Measurements from ENCODE around the gene PDCD7.

Gene PDCD7

DNA sequence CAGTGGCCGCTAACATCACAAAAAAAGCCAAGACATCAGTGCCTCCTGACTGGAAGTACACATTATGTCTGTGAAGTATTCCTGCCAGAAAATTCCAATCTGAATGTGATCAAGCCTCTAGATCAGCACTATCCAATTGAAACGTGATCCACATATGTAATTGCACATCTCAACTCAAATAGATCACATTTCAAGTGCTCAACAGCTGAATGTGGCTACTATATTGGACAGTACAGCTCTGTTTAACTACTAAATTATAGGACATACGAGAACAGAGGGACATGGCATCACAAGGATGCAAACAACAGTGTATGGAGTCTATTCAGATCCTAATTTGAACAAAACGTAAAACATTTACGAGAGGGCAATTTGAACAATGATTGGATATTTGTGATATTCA lies 18.1 kb downstream of the PDCD7 start:
- no peak overlapping the region for H3K4me3 ChIP-seq (ENCODE audit: low read depth, low read length)
- TF ChIP-seq, protein P1, sequence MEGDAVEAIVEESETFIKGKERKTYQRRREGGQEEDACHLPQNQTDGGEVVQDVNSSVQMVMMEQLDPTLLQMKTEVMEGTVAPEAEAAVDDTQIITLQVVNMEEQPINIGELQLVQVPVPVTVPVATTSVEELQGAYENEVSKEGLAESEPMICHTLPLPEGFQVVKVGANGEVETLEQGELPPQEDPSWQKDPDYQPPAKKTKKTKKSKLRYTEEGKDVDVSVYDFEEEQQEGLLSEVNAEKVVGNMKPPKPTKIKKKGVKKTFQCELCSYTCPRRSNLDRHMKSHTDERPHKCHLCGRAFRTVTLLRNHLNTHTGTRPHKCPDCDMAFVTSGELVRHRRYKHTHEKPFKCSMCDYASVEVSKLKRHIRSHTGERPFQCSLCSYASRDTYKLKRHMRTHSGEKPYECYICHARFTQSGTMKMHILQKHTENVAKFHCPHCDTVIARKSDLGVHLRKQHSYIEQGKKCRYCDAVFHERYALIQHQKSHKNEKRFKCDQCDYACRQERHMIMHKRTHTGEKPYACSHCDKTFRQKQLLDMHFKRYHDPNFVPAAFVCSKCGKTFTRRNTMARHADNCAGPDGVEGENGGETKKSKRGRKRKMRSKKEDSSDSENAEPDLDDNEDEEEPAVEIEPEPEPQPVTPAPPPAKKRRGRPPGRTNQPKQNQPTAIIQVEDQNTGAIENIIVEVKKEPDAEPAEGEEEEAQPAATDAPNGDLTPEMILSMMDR (IDR thresholded peaks at IDR 0.05; ENCODE audit: low read depth, low read length), result no peak

- H3K4me3 ChIP-seq (ENCODE audit: low read depth, low read length), result no peak within 1 kb of the TSS
- TF ChIP-seq, protein P1 (IDR thresholded peaks at IDR 0.05; ENCODE audit: low read depth, low read length), result no peak
These were observed 18.5 kb downstream of the PDCD7 start, which contains the start of gene UBAP1L for GRCh38 chr15:65115086-65115485. Gene UBAP1L (minus strand): TSS chr15:65115200. CDS start chr15:65106215, 8,985 bp downstream.

DNA sequence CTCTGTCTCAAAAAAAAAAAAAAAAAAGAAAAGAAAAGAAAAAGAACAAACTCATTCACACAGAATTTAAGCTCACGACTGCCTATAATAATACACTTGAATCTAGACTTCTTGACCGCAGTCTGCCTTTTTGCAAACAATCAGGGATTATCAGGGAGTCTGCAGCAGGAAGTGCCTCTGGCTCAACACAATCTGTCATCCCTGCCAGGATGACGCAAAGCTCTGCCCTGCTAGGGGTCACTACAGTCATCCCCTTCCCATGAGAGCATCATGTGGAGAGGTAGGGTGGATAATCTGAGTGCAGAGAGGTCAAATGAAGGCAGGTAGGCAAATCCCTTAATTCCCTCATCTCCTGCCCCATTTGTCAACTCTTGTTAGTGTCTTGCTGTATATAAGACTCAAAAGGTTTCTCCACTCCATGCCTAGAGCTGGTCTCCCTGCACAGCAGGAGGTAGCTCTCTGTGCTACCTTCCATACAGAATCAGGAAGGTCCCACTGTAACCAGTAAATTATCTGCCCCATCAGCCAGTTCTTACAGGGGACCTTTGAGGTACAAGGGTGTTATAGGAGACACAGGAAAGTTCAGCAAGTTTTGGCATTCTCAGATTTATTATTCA lies 22.8 kb downstream of the PDCD7 start:
- TF ChIP-seq, protein P1 (IDR thresholded peaks at IDR 0.05; ENCODE audit: low read depth, low read length), result no peak
- no peak overlapping the region for H3K4me3 ChIP-seq (ENCODE audit: low read depth, low read length)

DNA sequence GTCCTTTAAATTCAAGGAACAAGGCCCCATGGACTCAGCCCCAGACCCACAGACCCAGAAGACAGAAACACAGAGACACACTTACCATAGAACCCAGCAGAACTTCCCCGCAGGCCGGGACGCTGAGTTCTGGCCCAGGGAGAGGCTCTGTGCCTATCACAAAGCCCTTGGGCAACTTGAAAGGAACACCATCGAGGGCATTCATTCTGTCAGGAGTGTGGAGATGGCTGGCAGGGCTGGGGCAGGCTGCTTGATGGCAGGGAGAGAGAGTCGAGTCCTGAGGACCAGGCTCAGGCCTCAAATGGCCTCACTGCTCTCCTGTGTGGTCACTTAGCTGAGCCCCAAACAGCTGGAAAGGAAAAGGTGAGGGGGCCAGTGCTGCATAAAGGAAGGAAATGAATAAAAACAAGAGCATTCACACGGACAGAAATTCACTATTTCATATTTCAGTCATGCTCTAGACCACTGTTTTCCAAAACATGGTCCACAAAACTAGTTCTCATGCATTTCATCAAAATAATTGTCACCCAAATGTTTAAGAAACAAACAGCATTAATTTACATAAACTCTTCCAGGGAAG lies 27.5 kb downstream of the PDCD7 start:
- TF ChIP-seq, protein P1 (IDR thresholded peaks at IDR 0.05; ENCODE audit: low read depth, low read length), result no peak
- H3K4me3 ChIP-seq (ENCODE audit: low read depth, low read length), result no peak overlapping the region

DNA sequence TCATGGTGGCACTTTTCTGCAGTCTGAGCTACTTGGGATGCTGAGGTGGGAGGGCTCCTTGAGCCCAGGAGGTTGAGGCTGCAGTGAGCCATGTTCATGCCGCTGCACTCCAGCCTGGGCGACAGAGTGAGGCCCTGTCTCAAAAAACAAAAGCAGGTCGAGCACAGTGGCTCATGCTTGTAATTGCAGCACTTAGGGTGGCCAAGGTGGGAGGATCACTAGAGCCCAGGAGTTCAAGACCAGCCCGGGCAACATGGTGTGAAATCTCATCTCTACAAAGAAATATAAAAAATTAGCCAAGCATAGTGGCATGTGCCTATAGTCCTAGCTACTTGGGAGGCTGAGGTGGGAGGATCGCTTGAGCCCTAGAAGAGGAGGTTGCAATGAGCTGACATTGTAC lies 28.6 kb downstream of the PDCD7 start:
- TF ChIP-seq, protein P1 (IDR thresholded peaks at IDR 0.05; ENCODE audit: low read depth, low read length), result no peak
- H3K4me3 ChIP-seq (ENCODE audit: low read depth, low read length), result no peak overlapping the region

GRCh38 chr15:65102912-65103311 lies 30.7 kb downstream of the PDCD7 start:
- no peak overlapping the region for H3K4me3 ChIP-seq (ENCODE audit: low read depth, low read length)
- TF ChIP-seq, protein P1 (IDR thresholded peaks at IDR 0.05; ENCODE audit: low read depth, low read length), result no peak

DNA sequence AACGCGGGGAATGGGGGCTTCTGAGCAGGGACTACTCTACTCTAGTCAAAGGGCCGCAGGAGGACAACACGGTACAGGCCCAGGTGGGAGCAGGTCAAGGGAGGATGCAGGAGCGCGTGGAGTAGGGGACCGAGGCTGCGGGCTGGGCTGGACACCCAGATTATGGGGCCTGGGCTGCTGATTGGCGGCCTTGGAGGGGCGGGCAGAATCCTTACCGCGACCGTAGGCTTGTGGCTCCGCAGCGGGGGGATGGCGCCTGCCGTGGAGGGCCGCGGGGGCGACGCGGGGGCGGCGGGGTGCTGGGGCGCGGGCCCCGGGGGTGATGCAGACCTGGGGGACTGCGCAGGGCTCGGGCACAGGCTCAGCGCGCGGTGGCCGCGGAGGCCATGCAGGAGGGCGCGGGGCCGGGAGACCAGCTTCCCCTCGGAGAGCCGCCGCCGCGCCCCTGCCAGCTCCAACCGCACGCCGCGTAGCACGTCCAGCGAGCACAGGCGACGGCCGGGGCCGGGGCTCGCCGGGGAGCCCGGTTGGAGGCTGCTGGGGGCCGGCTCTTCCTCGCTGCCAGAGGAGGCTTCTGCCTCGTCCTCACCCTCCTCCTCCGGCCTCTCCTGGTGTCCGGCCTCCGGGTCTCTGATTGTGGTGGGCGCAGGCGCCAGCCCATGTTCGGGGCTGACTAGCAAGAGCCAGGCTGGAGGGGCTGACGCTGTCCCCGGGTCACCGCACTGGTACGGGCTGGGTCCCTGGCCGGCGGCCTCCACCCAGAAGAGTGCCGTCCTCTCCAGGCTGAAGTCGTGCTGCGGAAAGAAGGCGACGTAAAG lies 31.5 kb downstream of the PDCD7 start:
- TF ChIP-seq, protein P1 (IDR thresholded peaks at IDR 0.05; ENCODE audit: low read depth, low read length), result no peak
- H3K4me3 ChIP-seq (ENCODE audit: low read depth, low read length), result no peak overlapping the region

Measured in WI38 (cell line).